ENCODE data around the gene MAN1C1.

MAN1C1 gene

GRCh38 chr1:25743164-25744139, 126.9 kb downstream of the MAN1C1 start:
- DNase-seq = no peak

DNA sequence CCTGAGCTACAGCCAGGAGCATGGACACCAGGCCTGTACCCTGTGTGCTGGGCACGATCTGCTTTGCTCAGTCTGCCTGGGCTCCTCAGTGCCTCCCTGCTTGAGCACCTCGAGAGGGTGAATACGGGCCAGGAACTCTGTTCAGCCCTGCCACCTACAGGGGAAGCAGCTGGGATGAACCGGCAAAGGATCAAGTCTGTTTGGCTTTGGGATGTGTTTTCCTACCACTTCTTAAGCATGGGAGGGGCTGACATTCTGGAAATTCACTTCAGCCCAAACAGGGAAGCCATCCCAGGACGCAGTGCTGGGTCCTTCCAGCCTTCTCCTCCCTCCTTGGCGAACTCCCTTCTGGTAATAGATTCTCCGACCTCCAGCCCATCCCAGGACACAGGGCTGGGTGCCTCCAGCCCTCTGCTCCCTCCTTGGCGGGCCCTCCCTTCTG, 127.6 kb downstream of the MAN1C1 start:
- no peak for DNase-seq

DNA sequence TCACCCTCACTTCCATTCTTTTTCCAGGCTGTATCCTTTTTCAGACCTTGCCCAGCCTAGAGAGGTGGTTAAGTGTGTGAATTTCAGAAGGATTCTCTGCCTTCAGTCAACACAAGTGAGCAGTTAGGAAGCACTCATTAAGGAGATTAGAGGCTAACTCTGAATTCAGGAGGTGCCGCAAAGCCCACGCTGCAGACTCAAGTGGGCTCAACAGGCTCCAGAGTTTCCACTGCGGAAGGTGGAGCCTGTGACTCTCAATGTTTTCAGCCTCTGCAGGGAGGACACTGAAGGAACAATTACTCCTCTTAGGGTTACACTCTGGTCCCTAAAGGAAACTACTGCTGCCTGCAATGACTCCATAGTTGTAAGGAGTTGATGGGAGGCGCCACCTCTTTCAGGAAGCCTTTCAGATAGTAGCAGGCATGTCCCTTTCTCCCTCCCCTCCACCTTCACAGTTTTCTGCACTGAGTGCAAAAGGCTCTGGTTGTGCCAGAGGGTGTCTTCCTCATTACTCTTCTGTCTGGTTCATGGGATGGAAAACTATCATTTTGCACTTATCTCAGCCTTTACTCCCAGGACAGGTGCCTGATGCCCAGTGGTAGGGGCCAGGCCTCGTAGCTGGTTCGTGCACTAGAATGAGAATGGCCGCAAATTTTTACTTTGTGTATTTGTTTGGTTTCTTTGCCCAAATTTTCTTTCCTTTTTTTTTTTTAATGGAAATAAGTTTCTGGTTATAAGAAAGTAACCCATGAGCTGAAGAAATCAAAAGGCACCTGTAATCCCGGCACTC, 128.2 kb downstream of the MAN1C1 start:
- DNase-seq = no peak

DNA sequence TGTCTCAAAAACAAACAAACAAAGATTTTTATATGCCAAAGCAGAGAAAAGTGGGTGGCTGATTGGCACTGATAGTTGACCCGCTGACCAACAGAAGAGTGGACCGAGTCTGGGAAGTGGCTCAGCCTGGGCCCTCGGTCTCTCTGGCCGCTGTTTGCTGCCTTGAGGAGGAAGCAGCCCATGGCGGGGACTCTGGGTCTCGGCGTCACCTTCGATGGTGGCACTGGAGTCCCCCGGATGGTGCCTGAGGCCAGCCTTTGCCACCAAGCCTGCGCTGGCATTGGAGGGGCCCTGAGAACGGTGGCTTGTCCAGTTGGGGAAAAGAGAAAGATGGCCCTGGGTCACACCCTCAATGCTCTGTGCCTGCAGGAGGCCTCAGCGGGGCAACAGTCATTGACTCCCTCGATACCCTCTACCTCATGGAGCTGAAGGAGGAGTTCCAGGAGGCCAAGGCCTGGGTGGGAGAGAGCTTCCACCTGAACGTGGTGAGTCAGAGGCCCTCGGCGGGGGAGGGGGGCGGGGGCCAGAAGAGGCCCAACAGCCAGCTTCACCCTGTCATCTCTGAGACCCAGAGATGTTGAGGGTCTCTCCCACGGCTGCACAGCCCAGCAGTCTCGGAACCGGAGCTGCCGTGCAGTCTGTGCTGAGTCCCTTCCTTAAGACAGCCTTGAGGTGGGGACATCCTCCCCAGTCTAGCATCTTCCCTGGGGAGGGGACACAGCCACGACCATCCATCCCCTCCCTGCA, 129.9 kb downstream of the MAN1C1 start:
- DNase-seq = no peak

GRCh38 chr1:25747046-25747719, 130.6 kb downstream of the MAN1C1 start:
- DNase-seq = no peak

DNA sequence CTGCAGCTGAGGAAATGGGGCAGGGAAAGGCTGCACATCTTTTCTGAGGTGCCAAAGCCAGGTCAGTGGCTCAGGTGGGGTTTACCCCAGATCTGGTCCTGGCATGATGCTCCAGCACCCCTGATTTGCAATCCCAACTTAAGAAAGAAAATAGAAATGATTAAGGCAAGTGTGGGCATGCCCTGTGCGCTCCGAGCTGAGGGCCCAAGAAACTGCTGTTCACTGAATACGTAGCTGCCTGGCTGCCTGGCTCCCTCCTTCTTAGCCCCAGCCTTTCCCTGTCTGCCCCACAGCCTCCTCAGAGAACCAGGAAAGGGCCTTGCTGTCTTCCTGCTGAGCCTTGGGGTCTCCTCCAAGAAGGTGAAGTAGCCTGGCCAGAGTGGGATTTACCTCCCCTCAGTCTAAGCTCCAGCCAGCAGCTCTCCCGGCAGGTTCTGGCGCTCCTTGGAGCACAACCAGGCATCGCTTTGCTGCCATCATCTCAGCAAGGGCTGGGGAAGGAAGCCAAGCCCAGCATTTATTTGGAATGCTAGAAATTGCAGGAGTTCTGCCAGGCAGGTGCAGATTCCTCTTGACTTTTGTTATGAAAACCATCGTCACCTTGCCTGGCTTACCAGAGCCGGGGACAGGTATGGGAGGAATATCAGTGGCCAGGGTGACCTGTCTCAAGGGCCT, 132.1 kb downstream of the MAN1C1 start:
- no peak for DNase-seq

GRCh38 chr1:25750923-25751605, 134.5 kb downstream of the MAN1C1 start:
- DNase-seq = no peak

- peak; percentile 28 for DNase-seq
Observed at GRCh38 chr1:25754470-25755181, 138.0 kb downstream of the MAN1C1 start.

- DNase-seq = no peak
Observed at GRCh38 chr1:25755475-25756125, 139.0 kb downstream of the MAN1C1 start.

DNA sequence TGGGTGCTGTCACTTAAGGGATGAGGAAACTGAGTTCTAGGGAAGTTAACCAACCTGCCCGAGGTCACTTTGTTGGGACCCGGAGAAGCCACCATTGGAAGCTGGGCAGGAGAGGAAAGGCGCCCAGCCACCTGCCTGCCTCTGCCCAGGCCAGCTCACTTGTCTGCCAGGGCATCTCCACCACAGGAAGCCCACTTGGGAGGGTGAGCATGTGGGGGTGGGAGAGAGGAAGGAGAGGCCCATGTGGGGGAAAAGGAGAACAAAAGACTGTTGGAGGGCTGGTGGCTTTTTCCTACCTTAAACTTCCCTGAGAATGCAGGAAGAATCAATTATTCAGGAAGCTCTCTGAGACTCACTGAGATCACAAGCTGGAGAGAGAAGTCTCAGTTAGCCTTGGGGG, 139.6 kb downstream of the MAN1C1 start:
- DNase-seq = no peak

DNA sequence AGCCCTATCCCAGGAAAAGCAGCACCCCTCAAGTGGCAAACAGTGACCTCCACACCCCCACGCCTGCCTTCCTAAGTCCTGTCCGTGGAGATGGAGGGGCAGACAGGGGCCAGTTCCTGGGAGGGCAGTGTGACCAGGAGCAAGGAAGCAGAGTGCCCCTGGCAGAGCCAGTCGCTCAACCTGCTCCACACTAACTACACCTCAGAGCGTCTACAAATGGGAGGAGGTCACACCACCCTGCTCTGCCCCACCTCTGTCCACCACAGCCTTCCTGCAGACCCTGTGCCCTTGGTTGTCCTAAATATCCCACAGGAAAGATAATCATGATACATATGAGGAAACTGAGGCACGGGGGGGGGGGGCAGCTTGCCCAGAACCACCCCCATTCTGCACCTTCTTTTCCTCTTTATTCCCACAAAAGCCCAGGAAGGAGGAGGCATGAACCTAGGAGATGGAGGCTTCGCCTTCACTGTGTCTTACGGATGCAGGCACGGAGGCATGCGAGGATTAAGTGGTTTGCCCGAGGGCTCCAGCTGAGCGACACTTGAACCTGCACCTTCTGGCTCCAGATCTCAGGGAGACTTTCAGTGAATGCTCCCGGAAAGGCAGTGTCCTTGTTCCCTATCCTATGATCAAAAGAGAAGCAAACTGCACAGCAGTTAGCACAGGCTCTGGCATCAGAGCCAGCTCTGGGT, 140.7 kb downstream of the MAN1C1 start:
- no peak for DNase-seq

DNA sequence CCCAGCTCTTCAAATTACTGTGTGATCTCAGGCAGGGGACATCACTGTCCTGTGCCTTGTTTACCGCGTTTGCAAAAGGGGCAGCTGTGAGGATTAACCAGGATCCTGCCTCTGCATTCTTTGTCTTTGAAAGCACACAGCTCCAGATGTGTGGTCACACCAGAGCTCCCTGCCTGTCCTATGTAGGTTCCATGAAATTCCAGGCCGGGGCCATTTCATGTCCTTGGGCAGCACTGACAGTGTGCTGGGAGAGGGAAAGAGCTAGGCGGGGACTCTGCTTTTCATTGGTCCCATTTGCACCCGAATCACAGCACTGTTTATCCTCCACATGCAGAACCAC, 141.2 kb downstream of the MAN1C1 start:
- DNase-seq = no peak

DNA sequence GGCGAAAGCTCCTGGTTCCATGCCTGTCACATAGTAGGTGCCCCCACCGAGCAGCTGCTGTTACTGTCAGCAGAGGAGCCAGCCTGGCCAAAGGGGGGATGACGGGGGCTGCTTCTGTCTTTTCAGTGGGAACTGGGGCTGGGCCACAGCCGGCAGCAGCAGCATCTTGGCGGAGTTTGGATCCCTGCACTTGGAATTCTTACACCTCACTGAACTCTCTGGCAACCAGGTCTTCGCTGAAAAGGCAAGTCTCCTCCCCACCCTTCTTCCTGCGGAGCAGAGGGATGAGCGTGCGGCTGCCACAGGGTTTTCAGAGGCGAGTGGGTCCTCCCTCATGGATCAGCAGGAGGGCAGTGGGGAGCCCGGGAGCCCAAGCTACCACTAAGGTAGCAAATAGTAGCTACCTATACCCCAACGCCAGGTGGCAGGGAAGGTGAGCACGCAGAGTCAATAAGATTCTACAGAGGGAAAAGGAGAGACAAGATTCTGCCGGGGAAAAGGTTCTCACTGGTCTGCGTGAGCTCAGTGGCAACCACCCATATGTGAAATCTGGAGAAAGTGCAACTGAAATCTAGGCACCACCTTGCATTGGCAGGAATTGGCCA, 142.0 kb downstream of the MAN1C1 start:
- no peak for DNase-seq

GRCh38 chr1:25760122-25760719, 143.6 kb downstream of the MAN1C1 start:
- no peak for DNase-seq

- DNase-seq = no peak
Observed at GRCh38 chr1:25760871-25761270, 144.3 kb downstream of the MAN1C1 start.

DNA sequence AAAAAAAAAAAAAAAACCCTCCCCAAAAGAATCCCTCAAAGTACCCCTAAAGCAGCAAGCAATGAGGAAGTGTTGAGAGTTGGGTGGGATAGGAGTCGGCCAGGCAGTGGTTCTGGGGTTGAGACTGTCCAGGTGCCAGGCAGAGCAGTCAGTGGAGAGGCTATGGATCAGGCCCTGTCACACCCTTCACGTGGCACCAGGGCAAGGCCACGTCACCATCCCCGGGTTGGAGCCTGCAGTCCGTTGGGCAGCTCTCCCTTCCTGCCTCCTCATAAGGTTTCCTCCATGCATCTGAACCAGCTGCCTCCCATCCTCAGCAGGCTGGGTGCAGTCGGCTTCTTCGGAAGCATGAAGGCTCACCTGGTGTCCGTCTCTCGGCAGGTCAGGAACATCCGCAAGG, 146.9 kb downstream of the MAN1C1 start:
- DNase-seq = no peak

- no peak for DNase-seq
Observed at GRCh38 chr1:25765136-25765922, 148.7 kb downstream of the MAN1C1 start.

Measured in CD4-positive, alpha-beta T cell treated with Interferon gamma for 1 hour (primary cell).